ENCODE data around the gene COL27A1.

- TF ChIP-seq CTCF (conservative IDR thresholded peaks at IDR 0.05; ENCODE audit: low read depth in 2 of 2) (peak; percentile 44 to 67), REST (IDR thresholded peaks at IDR 0.05; ENCODE audit: unreplicated experiment) (no peak), CREB1 (CRISPR knock-in tag; IDR thresholded peaks at IDR 0.05; ENCODE audit: low read depth) (no peak), STAT1 (IDR thresholded peaks at IDR 0.05; ENCODE audit: unreplicated experiment) (no peak)
Observed at GRCh38 chr9:114153761-114154599, 1.4 kb upstream of the COL27A1 start.

All from GM23338 (cell line).